Measurements from ENCODE around the gene IL1RN. TPM values are rescaled to one million over a fixed set of nuclear protein-coding genes. Genes with fewer than 3 reads are reported as not detected.

Gene IL1RN
- total and polyA plus RNA-seq, 2 experiments from 2014 or later: not detected

DNA sequence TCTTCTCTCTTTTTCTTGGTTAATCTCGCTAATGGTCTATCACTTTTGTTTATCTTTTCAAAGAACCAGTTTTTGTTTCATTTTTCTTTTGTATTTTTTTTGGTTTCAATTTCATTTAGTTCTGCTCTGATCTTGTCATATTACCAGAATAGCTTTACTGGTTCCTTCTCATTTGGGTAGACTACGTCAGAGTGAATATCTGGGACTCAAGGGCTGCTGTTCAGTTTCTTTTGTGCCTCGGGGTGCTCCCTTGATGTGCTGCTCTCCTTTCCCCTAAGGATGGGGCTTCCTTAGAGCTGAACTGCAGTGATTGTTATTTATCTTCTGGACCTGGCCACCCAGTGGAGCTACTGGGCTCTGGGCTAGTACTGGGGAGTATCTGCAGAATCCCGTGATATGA, 29.4 kb upstream of the IL1RN start:
- Histone ChIP-seq H3K36me3 (ENCODE audit: low read depth) (no peaks in the 10 kb centered on the region), H3K79me2 (ENCODE audit: insufficient read depth) (no peaks in the 10 kb centered on the region), H3K9me3 (ENCODE audit: low read depth) (no peaks in the 10 kb centered on the region), H4K20me1 (ENCODE audit: insufficient read depth) (no peaks in the 10 kb centered on the region), H3K9me2 (ENCODE audit: insufficient read depth) (no peaks in the 10 kb centered on the region), H3K4me1 (ENCODE audit: insufficient read depth) (no peaks in the 10 kb centered on the region), H3F3A (ENCODE audit: insufficient read depth) (no peaks in the 10 kb centered on the region), H3K9ac (no peak overlapping the region), H2AFZ (no peak overlapping the region), H3K4me3 (no peak overlapping the region), H3K4me2 (ENCODE audit: unreplicated experiment) (no peak overlapping the region), H3K27me3 (replicated peaks; ENCODE audit: insufficient read depth) (peaks cover 24% of the 10 kb centered on the region; the same call in 1 of the 2 replicates), H3K27ac (no peak overlapping the region)
- DNase-seq: no peak
- TF ChIP-seq EZH2 (IDR thresholded peaks at IDR 0.05; ENCODE audit: insufficient read depth, poor library complexity, severe bottlenecking): no peak
- no peak for TF ChIP-seq EZH2phosphoT487 (IDR thresholded peaks at IDR 0.05; ENCODE audit: insufficient read depth, low read depth)
- in situ Hi-C loops (cut with MboI): no loop called here
- WGBS, 2 experiments (ENCODE audit: low coverage in 1 of 2, low lambda C conversion rate in 2 of 2, missing lambda C conversion rate in 2 of 2): 62 to 63% methylated on average over 4 of the region's 4 CpGs

- Histone ChIP-seq H3K4me2 (ENCODE audit: unreplicated experiment) (no peak overlapping the region), H3K36me3 (ENCODE audit: low read depth) (no peaks in the 10 kb centered on the region), H3F3A (ENCODE audit: insufficient read depth) (peaks cover 2% of the 10 kb centered on the region), H3K9ac (no peak overlapping the region), H3K79me2 (ENCODE audit: insufficient read depth) (no peaks in the 10 kb centered on the region), H3K27me3 (replicated peaks; ENCODE audit: insufficient read depth) (peaks cover 19% of the 10 kb centered on the region; the same call in 1 of the 2 replicates), H3K4me1 (ENCODE audit: insufficient read depth) (no peaks in the 10 kb centered on the region), H3K27ac (no peak overlapping the region), H4K20me1 (ENCODE audit: insufficient read depth) (no peaks in the 10 kb centered on the region), H2AFZ (no peak overlapping the region), H3K9me3 (ENCODE audit: low read depth) (no peaks in the 10 kb centered on the region), H3K4me3 (no peak overlapping the region), H3K9me2 (ENCODE audit: insufficient read depth) (0 out of 2 replicates have a peak, but pooled peaks cover 3% of the 10 kb centered on the region)
- TF ChIP-seq EZH2 (IDR thresholded peaks at IDR 0.05; ENCODE audit: insufficient read depth, poor library complexity, severe bottlenecking) (no peak), EZH2phosphoT487 (IDR thresholded peaks at IDR 0.05; ENCODE audit: insufficient read depth, low read depth) (no peak)
- WGBS, 2 experiments (ENCODE audit: low coverage in 1 of 2, low lambda C conversion rate in 2 of 2, missing lambda C conversion rate in 2 of 2): 83% methylated on average over 6 of the region's 6 CpGs
- DNase-seq: no peak
- in situ Hi-C loops (cut with MboI): no loop called here
Measured at GRCh38 chr2:113098532-113098931, 28.9 kb upstream of the IL1RN start.

DNA sequence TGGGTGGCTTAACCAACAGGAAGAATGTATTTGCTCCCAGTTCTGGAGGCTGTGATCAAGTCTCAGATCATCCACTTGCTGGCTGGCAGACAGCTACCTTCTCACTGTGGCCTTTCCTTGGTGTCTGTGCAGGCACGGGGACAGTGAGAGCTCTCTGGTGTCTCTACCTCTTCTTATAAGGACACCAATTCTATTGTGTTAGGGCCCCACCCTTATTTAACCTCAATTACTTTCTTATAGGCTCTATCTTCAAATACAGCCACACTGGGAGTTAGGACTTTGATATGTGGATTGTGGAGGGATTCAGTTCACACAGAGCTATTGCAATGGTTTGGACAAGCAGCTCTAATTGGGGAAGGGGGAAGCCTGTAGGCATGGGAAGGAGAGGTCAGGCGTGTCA, 25.3 kb upstream of the IL1RN start:
- no peaks in the 10 kb centered on the region for H3K79me2 ChIP-seq (ENCODE audit: insufficient read depth)
- no peaks in the 10 kb centered on the region for H4K20me1 ChIP-seq (ENCODE audit: insufficient read depth)
- WGBS, 2 experiments (ENCODE audit: low coverage in 1 of 2, low lambda C conversion rate in 2 of 2, missing lambda C conversion rate in 2 of 2): 90 to 95% methylated on average over 2 of the region's 2 CpGs
- no peak overlapping the region for H3K4me3 ChIP-seq
- H3K4me1 ChIP-seq (ENCODE audit: insufficient read depth): peaks cover 13% of the 10 kb centered on the region; the same call in 1 of the 2 replicates
- no peak for DNase-seq
- no peak overlapping the region for H3K9ac ChIP-seq
- in situ Hi-C loops (cut with MboI): no loop called here
- H3K27me3 ChIP-seq (replicated peaks; ENCODE audit: insufficient read depth): no peaks in the 10 kb centered on the region
- no peak overlapping the region for H3K4me2 ChIP-seq (ENCODE audit: unreplicated experiment)
- no peak overlapping the region for H3K27ac ChIP-seq
- H3K9me2 ChIP-seq (ENCODE audit: insufficient read depth): 0 out of 2 replicates have a peak, but pooled peaks cover 4% of the 10 kb centered on the region
- TF ChIP-seq EZH2phosphoT487 (IDR thresholded peaks at IDR 0.05; ENCODE audit: insufficient read depth, low read depth) (no peak), EZH2 (IDR thresholded peaks at IDR 0.05; ENCODE audit: insufficient read depth, poor library complexity, severe bottlenecking) (no peak)
- no peaks in the 10 kb centered on the region for H3K9me3 ChIP-seq (ENCODE audit: low read depth)
- H3F3A ChIP-seq (ENCODE audit: insufficient read depth): peaks cover 17% of the 10 kb centered on the region
- no peak overlapping the region for H2AFZ ChIP-seq
- H3K36me3 ChIP-seq (ENCODE audit: low read depth): no peaks in the 10 kb centered on the region

DNA sequence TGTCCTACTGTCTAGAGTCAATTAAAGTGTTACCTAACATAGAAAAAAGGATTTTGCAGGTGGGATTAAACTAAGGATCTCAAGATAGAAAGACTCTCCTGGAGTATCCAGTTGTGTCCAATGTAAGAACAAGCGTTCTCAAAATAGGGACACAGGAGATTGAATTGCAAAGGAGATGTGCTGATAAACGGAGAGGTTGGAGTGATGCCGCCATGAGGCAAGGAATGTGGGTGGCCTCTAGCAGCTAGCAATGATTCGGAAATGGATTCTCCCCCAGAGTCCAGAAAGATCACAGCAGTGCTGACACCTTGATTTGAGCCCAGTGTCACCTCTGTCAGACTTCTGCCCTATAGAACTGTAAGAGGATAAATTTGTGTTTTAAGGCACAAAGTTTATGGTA, 24.1 kb upstream of the IL1RN start:
- Histone ChIP-seq H3K4me2 (ENCODE audit: unreplicated experiment) (no peak overlapping the region), H3F3A (ENCODE audit: insufficient read depth) (peaks cover 17% of the 10 kb centered on the region), H3K79me2 (ENCODE audit: insufficient read depth) (no peaks in the 10 kb centered on the region), H3K9me2 (ENCODE audit: insufficient read depth) (0 out of 2 replicates have a peak, but pooled peaks cover 4% of the 10 kb centered on the region), H3K36me3 (ENCODE audit: low read depth) (no peaks in the 10 kb centered on the region), H3K4me3 (no peak overlapping the region), H3K9me3 (ENCODE audit: low read depth) (no peaks in the 10 kb centered on the region), H2AFZ (no peak overlapping the region), H3K9ac (no peak overlapping the region), H3K27me3 (replicated peaks; ENCODE audit: insufficient read depth) (no peaks in the 10 kb centered on the region), H3K27ac (no peak overlapping the region), H3K4me1 (ENCODE audit: insufficient read depth) (peaks cover 13% of the 10 kb centered on the region; the same call in 1 of the 2 replicates), H4K20me1 (ENCODE audit: insufficient read depth) (no peaks in the 10 kb centered on the region)
- TF ChIP-seq EZH2phosphoT487 (IDR thresholded peaks at IDR 0.05; ENCODE audit: insufficient read depth, low read depth) (no peak), EZH2 (IDR thresholded peaks at IDR 0.05; ENCODE audit: insufficient read depth, poor library complexity, severe bottlenecking) (no peak)
- in situ Hi-C loops (cut with MboI): no loop called here
- 53 to 66% methylated on average over 4 of the region's 4 CpGs for WGBS, 2 experiments (ENCODE audit: low coverage in 1 of 2, low lambda C conversion rate in 2 of 2, missing lambda C conversion rate in 2 of 2)
- DNase-seq: no peak
